Lung (tissue), 12 donors: Measurements from ENCODE around the gene TTLL12. TPM values are rescaled to one million over a fixed set of nuclear protein-coding genes. Genes with fewer than 3 reads are reported as not detected.

Experiments
- ATAC-seq: fragments of 200-7000 bp; cut with Tn5 transposase; one replicate; pipeline ENCODE4 v1.9.1; 2020; ENCODE audit warnings: moderate number of reproducible peaks; ENCODE audit not compliant: insufficient read depth, low FRiP score
- DNase-seq, 3 donors: peaks; one replicate each; pipeline ENCODE4 v3.0.0-alpha.2; 2013 to 2017
- H3K27ac ChIP-seq, 2 donors: one replicate each; pipeline ENCODE4 v1.5.1; 2013; ENCODE audit warnings: mild to moderate bottlenecking in 2 of 2, moderate library complexity in 2 of 2, control low read depth in 1 of 2, inconsistent platforms in 1 of 2, low read depth in 1 of 2, low read length in 1 of 2
- H3K27me3 ChIP-seq, 3 donors: one replicate each; pipeline ENCODE4 v1.5.1; 2013; ENCODE audit warnings: low read length in 2 of 3; ENCODE audit not compliant: control insufficient read depth in 3 of 3, insufficient read depth in 3 of 3
- H3K36me3 ChIP-seq, 4 donors: one replicate each; pipeline ENCODE4 v1.5.1; 2013; ENCODE audit warnings: low read length in 4 of 4, mild to moderate bottlenecking in 1 of 4, moderate library complexity in 1 of 4; ENCODE audit not compliant: control insufficient read depth in 4 of 4, insufficient read depth in 4 of 4
- H3K4me1 ChIP-seq, 5 donors: one replicate each; pipeline ENCODE4 v1.5.1; 2013; ENCODE audit warnings: low read length in 5 of 5, mild to moderate bottlenecking in 2 of 5, moderate library complexity in 1 of 5; ENCODE audit not compliant: control insufficient read depth in 5 of 5, insufficient read depth in 5 of 5
- H3K4me3 ChIP-seq: one replicate; pipeline ENCODE4 v1.5.1; 2013; ENCODE audit warnings: mild to moderate bottlenecking, control low read depth, moderate library complexity
- H3K9ac ChIP-seq, 2 donors: one replicate each; pipeline ENCODE4 v1.5.1; 2013; ENCODE audit warnings: low read length in 2 of 2, control low read depth in 1 of 2; ENCODE audit not compliant: insufficient read depth in 1 of 2
- H3K9me3 ChIP-seq, 4 donors: one replicate each; pipeline ENCODE4 v1.5.1; 2013; ENCODE audit warnings: low read length in 3 of 4, mild to moderate bottlenecking in 1 of 4, moderate library complexity in 1 of 4; ENCODE audit not compliant: control insufficient read depth in 4 of 4, insufficient read depth in 3 of 4
- CTCF ChIP-seq: IDR thresholded peaks from 2 replicates; pipeline ENCODE4 v1.5.1; 2012; ENCODE audit warnings: mild to moderate bottlenecking; ENCODE audit errors: control extremely low read depth, extremely low read depth
- WGBS, 2 donors: extraction: QIAGEN DNeasy Blood & Tissue Kit; methylation state at CpG; one replicate each; pipeline ENCODE4 v1.1.7; 2013; 5-methylcytosine and 5-hydroxymethylcytosine counted together
- polyA plus RNA-seq, 2 donors: library from polyadenylated mRNA; stranded (reverse); fragments of 200-250 nt; gene quantifications; one replicate each; pipeline ENCODE4 v1.2.1, GENCODE V29; 2013
- total RNA-seq, 2 donors: library from RNA; depleted of rRNA in 1 of 2; stranded (reverse); fragments of >200 nt in 1 of 2; gene quantifications; one replicate each; pipeline ENCODE4 v1.2.1, GENCODE V29; 2014 to 2021
- donor health status: control.
- donor health status: control.
- donor health status: Bipolar disorder and iron deficiency.
- donor health status: healthy.
- donor health status: DM: yes; HTN: yes; CAD: no.

The TTLL12 gene
- total and polyA plus RNA-seq, 4 donors, result 15.8 to 35.5 (median 25.3) TPM

- Histone ChIP-seq H3K36me3 (no peaks in the 10 kb centered on the region), H3K27me3 (no peaks in the 10 kb centered on the region), H3K4me1 (peaks cover 0 to 11% (median 0%) of the 10 kb centered on the region in 5 donors), H3K9me3 (no peaks in the 10 kb centered on the region), H3K27ac (no peak overlapping the region), H3K9ac (no peak overlapping the region), H3K4me3 (no peak overlapping the region)
- no peak for ATAC-seq
- TF ChIP-seq CTCF, result no peak
- peak in 2 of 3 donors; percentile 38 for DNase-seq
- WGBS, 2 donors, result 52 to 62% methylated on average over 22 of the region's 22 CpGs
These were observed 10.5 kb upstream of the TTLL12 start for GRCh38 chr22:43197271-43197941.

- no peak for ATAC-seq
- no peak overlapping the region for H3K4me3 ChIP-seq
- no peaks in the 10 kb centered on the region for H3K27me3 ChIP-seq
- peaks cover 0 to 13% (median 0%) of the 10 kb centered on the region in 5 donors for H3K4me1 ChIP-seq
- no peak for DNase-seq
- no peaks in the 10 kb centered on the region for H3K9me3 ChIP-seq
- no peak overlapping the region for H3K27ac ChIP-seq
- TF ChIP-seq CTCF, result no peak
- no peak overlapping the region for H3K9ac ChIP-seq
- H3K36me3 ChIP-seq, result no peaks in the 10 kb centered on the region
These were observed 4.9 kb upstream of the TTLL12 start for GRCh38 chr22:43191831-43192230.

- Histone ChIP-seq H3K9ac (no peak overlapping the region), H3K4me3 (no peak overlapping the region), H3K27me3 (no peaks in the 10 kb centered on the region), H3K4me1 (peaks cover 0 to 20% (median 9%) of the 10 kb centered on the region in 5 donors), H3K9me3 (no peaks in the 10 kb centered on the region), H3K27ac (no peak overlapping the region), H3K36me3 (no peaks in the 10 kb centered on the region)
- ATAC-seq, result no peak
- WGBS, 2 donors, result 91 to 96% methylated on average over 5 of the region's 5 CpGs
- no peak for DNase-seq
- no peak for TF ChIP-seq CTCF
These were observed 2.1 kb upstream of the TTLL12 start for GRCh38 chr22:43188829-43189545.
